Nucleus accumbens (tissue), 56 donors: ENCODE results near the gene RHBDD1.

Source experiments
- DNase-seq, 56 donors: peaks; one replicate each; lab custom pipeline; 2025; lab: John Stamatoyannopoulos, UW

The RHBDD1 gene

GRCh38 chr2:226909126-226909525 lies 73.3 kb downstream of the RHBDD1 start:
- DNase-seq = no peak

- no peak for DNase-seq
These were observed 74.0 kb downstream of the RHBDD1 start for GRCh38 chr2:226909836-226910235.

- no peak for DNase-seq
These were observed 74.5 kb downstream of the RHBDD1 start for GRCh38 chr2:226910384-226910783.

- DNase-seq = no peak
These were observed 76.1 kb downstream of the RHBDD1 start for GRCh38 chr2:226911932-226912331.

GRCh38 chr2:226913641-226914040 lies 77.8 kb downstream of the RHBDD1 start:
- DNase-seq = no peak

GRCh38 chr2:226915846-226916360 lies 80.0 kb downstream of the RHBDD1 start:
- DNase-seq = no peak

GRCh38 chr2:226916669-226917068 lies 80.8 kb downstream of the RHBDD1 start:
- DNase-seq = no peak

GRCh38 chr2:226932443-226932842 lies 96.6 kb downstream of the RHBDD1 start:
- DNase-seq = no peak

GRCh38 chr2:226934546-226935201 lies 98.8 kb downstream of the RHBDD1 start:
- DNase-seq = no peak

GRCh38 chr2:226943862-226944620 lies 108.2 kb downstream of the RHBDD1 start:
- peak in 1 of 56 donors; percentile 5 for DNase-seq

GRCh38 chr2:226953206-226953605 lies 117.4 kb downstream of the RHBDD1 start:
- DNase-seq = peak in 3 of 56 donors; percentile 1 to 17 (median 10)

- DNase-seq = no peak
These were observed 118.0 kb downstream of the RHBDD1 start for GRCh38 chr2:226953826-226954225.

GRCh38 chr2:226956659-226957058 lies 120.8 kb downstream of the RHBDD1 start:
- DNase-seq = no peak

- DNase-seq = no peak
These were observed 123.6 kb downstream of the RHBDD1 start for GRCh38 chr2:226959418-226959817.

GRCh38 chr2:226962176-226962773 lies 126.4 kb downstream of the RHBDD1 start:
- no peak for DNase-seq

GRCh38 chr2:226963528-226963927 lies 127.7 kb downstream of the RHBDD1 start:
- DNase-seq = no peak

- DNase-seq = no peak
These were observed 129.5 kb downstream of the RHBDD1 start for GRCh38 chr2:226965376-226965775.

GRCh38 chr2:226969417-226970080 lies 133.7 kb downstream of the RHBDD1 start:
- DNase-seq = no peak

GRCh38 chr2:226970362-226970761 lies 134.5 kb downstream of the RHBDD1 start:
- no peak for DNase-seq

GRCh38 chr2:226971084-226971483 lies 135.2 kb downstream of the RHBDD1 start:
- no peak for DNase-seq

- DNase-seq = no peak
These were observed 135.9 kb downstream of the RHBDD1 start for GRCh38 chr2:226971770-226972169.
